HG02970 (cell line): ENCODE results near the gene RDM1.
A peak's percentile ranks its signal among the peaks of the same experiment; 100 is the strongest.
"Not testable (repeated sequence)": the region's sequence is repeated elsewhere in the genome, so short reads cannot be mapped to it uniquely, and the experiment has no call there.

Experiments used
- ATAC-seq: cut with Tn5 transposase; IDR thresholded peaks from one replicate; pipeline ENCODE4 v1.9.1; 2021; ENCODE audit warnings: mild to moderate bottlenecking, moderate library complexity, moderate number of reproducible peaks; ENCODE audit not compliant: unreplicated experiment, low FRiP score

RDM1 gene

GRCh38 chr17:35900708-35901480 is 29.7 kb downstream of the RDM1 start:
- ATAC-seq, result no peak

GRCh38 chr17:35900280-35900679 is 30.3 kb downstream of the RDM1 start:
- ATAC-seq, result no peak

GRCh38 chr17:35898283-35899070 is 32.1 kb downstream of the RDM1 start:
- no peak for ATAC-seq

GRCh38 chr17:35897772-35898171 is 32.8 kb downstream of the RDM1 start:
- ATAC-seq, result not testable (repeated sequence)

DNA sequence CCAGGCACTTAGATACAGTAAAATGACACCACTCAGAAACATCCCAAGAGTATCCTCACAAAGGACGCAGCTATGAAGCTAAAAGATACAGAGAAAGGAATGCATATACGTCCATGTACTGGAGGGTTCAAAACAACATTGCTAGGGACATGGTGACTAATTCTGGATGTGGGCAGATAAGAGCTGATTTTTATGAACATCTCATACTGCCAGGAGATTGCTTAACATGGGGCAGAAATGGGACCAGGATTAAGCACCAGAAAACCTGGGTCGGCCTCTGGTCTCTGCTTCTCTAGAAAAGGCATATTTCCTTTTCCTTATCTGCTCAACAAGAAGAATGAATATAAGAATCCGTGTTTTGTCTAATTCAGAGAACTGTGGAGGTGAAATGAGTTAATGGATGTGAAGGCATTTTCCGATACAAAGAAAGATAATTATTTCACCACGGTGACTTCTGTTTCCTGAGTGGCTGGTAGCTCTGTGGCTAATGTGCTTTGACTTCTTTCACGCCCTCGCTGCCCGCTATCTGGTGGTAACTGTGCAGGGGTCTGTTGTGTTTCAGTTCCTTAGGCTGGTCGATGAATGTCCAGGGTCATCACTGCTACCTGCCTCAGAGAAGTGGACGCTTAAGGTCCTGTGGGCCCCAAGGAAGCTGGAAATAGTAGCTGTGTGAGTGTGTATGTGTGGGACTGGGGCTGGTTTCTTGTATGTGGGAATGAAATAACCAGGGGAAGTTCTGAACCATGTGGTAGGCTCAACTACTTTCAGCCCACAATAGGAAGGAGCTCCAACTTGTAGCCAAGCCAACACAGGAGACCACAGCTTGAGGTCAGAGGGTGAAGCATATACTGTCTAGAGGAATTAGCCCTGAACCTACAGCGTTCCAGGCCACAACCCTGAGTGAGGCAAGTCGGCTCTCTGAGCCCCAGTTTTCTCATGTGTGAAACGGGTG is 34.7 kb downstream of the RDM1 start:
- ATAC-seq, result no peak

GRCh38 chr17:35894206-35894605 is 36.4 kb downstream of the RDM1 start:
- no peak for ATAC-seq

GRCh38 chr17:35893751-35894150 is 36.8 kb downstream of the RDM1 start:
- no peak for ATAC-seq

GRCh38 chr17:35892091-35893035 is 38.2 kb downstream of the RDM1 start:
- no peak for ATAC-seq

DNA sequence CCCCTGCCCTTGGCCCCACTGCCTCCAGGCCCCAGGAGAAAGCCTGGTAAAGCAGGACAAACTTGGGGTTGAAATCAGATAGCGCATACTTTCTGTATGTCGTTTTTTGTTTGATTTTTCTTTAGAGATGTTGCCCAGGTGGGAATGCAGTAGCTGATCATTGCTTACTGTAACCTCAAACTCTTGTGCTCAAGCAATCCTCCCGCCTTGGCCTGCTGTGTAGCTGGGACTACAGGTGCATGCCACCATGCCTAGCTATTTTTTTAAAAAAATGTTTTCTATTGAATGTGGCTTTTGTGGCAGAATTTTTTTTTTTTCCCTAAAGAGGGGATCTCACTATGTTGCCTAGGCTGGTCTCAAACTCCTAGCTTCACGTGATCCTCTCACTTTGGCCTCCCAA is 39.3 kb downstream of the RDM1 start:
- no peak for ATAC-seq

GRCh38 chr17:35890774-35891155 is 39.8 kb downstream of the RDM1 start:
- ATAC-seq, result no peak

DNA sequence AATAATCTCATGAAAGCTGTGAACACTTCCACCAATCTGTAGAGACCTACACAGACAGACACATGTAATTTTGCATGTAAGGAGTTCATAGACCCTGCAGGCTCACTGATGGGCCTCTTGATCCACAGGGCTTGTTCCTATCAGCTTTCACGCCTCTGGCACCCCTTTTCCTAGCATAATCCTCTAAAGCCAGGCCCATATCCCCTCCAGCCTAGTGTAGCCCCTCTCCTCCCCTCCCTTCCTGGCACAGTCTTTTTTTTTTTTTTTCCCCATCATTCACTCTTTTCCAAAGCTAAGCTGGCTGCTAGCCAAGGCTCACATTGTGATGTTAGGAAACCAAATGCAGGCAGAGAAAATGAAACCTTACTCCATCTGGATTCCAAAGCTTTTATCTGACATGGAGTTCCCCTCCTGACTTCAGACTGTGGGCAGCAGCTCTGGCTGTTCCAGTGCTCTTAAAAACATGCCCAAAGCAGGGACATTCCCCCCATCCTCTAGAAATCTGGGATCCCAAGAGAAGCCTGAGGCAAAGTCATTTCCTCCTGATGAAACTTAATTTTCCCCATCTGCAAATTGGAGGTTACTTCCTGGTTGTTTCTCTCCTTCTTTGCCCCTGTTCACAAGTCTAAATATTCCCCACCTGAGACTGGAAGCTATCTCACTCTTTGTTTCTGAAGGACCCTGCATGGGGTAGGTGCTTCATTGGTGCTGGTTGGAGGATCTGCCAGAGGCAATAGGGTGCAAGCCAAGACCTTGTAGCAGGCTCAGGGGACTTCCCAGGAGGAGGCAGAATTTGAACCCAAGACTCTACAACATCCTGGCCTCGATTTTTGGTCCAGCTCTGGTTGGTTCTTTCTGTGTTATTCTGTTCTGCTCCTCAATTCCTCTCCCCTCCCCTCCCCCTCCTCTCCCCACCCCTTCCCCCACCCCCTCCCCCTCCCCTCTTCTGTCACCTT is 40.5 kb downstream of the RDM1 start:
- ATAC-seq, result no peak

DNA sequence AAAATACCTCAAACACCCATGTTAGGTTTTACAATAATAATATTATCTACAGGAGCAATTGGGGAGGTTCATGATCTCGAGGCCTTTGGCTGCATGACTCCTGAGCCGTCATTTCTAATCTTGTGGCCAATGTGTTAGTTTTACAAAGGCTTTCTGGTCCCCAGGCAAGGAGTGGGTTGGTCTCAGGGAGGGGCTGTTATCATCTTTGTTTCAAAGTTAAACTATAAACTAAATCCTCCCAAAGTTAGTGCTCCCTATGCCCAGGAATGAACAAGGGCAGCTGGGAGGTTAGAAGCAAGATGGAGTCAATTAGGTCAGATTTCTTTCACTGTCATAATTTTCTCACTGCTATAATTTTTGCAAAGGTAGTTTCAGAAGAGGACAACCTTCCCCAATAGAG is 41.3 kb downstream of the RDM1 start:
- no peak for ATAC-seq

DNA sequence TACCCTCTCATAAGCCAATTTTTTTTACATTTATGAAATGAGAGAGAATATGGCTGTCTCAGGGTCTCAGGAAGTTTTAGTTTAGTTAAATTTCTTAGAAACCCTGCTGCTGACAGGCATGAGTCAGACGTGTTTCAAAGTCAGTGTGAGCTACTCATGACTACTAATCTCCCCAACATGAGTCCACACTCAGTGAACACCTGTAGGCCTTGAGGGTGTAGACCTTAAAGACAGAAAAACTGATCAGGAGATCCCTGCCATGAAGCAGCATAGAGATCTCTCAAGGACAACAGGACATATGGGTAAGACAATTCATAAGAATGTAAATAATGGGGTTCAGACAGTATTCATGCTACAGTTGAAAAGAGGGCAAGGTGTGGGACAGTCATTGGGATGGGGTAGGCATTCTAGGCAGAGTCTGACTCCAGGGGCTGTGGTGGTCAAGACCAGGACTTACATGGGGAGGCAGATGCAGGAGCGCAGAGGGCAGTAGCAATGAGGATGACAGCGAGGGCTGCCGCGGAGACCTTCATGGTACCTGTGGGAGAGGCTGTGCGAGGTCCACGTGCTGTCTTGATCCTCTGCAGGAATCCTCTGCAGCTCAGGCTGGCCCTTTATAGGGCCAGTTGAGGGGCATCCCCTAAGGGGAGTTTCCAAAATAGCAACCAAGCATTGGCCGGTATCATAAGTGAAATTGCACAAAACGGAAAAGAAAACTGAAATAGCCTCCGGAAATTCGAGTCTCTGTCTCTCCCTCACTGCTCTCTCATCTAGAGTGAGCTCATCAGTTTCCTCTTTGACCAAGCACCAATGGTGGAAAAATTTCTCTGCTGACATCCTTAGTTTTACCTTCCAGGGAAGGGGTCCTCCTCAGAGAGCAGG is 50.6 kb downstream of the RDM1 start, which contains the start of gene CCL5:
CCL5 (minus strand) TSS at position 588 of the 882 bp plus-strand sequence.
- ATAC-seq, result peak; percentile 88

- ATAC-seq, result no peak
These were observed 52.2 kb downstream of the RDM1 start for GRCh38 chr17:35878361-35878760.

- no peak for ATAC-seq
These were observed 53.1 kb downstream of the RDM1 start for GRCh38 chr17:35877345-35878029.

GRCh38 chr17:35876534-35876933 is 54.0 kb downstream of the RDM1 start:
- no peak for ATAC-seq

- ATAC-seq, result no peak
These were observed 54.8 kb downstream of the RDM1 start for GRCh38 chr17:35875800-35876139.
